Measurements from ENCODE around the gene DYNC1I2.
"Not testable (repeated sequence)": the region's sequence is repeated elsewhere in the genome, so short reads cannot be mapped to it uniquely, and the experiment has no call there.

Gene DYNC1I2

DNA sequence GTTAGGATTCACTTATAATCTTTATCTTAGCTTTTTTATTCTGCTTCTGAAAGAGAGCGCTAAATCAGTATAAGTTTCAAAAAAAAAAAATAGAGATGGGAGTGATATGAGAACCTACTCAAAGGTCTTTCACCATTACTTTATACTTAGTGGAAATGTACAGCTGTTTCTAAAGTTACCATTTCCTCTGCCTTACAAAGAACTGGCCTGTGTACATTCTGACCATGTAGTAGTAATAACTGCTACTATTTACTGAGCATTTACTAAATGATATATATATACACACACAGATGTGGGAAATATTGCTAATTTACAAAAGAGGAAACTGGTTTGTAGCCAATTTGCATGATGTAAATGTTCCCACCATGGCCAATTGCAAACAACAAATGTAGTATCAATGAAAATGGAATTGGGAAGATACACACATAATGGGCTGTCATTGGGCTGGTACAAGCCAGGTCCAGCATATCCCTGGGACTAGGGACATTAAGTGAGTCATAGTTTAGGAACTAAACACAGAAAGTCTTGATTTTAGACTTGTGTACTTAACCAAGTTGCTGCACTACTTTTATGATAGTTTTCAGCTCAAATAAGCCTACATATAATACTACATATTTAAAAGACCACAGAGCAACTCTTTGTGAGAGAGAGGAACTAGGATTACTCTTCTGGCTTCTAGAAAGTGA is 67.1 kb downstream of the DYNC1I2 start:
- H3K27ac ChIP-seq: no peak overlapping the region
- no peak for TF ChIP-seq ZFX (IDR thresholded peaks at IDR 0.05; ENCODE audit: borderline replicate concordance)
- TF ChIP-seq, protein P1, sequence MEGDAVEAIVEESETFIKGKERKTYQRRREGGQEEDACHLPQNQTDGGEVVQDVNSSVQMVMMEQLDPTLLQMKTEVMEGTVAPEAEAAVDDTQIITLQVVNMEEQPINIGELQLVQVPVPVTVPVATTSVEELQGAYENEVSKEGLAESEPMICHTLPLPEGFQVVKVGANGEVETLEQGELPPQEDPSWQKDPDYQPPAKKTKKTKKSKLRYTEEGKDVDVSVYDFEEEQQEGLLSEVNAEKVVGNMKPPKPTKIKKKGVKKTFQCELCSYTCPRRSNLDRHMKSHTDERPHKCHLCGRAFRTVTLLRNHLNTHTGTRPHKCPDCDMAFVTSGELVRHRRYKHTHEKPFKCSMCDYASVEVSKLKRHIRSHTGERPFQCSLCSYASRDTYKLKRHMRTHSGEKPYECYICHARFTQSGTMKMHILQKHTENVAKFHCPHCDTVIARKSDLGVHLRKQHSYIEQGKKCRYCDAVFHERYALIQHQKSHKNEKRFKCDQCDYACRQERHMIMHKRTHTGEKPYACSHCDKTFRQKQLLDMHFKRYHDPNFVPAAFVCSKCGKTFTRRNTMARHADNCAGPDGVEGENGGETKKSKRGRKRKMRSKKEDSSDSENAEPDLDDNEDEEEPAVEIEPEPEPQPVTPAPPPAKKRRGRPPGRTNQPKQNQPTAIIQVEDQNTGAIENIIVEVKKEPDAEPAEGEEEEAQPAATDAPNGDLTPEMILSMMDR (IDR thresholded peaks at IDR 0.05): no peak

DNA sequence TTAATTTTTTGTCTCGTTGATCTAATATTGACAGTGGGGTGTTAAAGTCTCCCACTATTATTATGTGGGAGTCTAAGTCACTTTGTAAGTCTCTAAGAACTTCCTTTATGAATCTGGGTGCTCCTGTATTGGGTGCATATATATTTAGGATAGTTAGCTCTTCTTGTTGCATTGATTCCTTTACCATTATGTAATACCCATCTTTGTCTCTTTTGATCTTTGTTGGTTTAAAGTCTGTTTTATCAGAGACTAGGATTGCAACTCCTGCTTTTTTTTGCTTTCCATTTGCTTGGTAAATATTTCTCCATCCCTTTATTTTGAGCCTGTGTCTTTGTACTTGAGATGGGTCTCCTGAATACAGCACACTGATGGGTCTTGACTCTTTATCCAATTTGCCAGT is 71.5 kb downstream of the DYNC1I2 start:
- H3K27ac ChIP-seq: not testable (repeated sequence)

DNA sequence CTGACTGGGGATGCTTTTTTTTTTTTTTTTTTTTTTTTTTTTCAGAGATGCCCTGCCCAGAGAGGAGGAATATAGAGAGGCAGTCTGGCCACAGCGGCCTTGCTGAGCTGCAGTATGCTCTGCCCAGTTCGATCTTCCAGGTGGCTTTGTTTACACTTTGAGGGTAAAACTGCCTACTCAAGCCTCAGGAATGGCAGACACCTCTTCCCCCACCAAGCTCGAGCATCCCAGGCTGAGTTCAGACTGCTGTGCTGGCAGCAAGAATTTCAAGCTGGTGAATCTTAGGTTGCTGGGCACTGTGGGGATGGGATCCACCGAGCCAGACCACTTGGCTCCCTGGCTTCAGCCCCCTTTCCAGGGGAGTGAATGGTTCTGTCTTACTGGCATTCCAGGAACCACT is 73.9 kb downstream of the DYNC1I2 start:
- H3K27ac ChIP-seq: not testable (repeated sequence)

DNA sequence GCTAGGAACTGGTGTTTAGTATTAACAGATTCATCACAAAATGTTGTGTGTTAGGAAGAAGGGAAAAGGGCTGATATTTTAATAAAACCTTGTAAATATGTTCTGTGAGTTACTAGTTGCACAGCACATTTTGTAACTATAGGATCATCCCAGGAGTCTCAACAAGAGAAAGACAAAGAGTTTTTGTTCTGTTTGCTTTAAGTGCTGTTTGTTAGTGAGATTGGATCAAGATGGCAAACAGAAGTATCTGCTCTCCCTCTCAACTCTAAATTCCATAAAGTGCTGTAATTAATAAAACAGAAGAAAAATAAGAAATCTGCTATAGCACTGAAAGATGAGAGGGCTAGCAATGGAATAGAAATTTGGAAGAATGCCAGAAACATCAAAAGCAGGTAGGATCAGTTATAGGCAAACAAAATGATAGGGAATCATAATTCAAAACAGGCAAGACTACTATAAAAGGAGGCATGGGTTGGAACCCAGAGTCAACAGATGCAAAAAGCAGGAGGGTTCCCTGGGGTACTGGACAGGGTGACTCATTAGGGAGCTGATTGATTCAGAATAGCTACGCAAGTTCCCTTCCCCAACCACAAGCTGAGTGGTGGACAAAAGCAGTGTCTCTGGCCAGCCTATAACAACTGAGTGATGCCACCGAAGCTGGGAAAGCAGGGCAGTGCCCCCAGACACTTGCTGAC is 75.8 kb downstream of the DYNC1I2 start:
- no peak overlapping the region for H3K27ac ChIP-seq

DNA sequence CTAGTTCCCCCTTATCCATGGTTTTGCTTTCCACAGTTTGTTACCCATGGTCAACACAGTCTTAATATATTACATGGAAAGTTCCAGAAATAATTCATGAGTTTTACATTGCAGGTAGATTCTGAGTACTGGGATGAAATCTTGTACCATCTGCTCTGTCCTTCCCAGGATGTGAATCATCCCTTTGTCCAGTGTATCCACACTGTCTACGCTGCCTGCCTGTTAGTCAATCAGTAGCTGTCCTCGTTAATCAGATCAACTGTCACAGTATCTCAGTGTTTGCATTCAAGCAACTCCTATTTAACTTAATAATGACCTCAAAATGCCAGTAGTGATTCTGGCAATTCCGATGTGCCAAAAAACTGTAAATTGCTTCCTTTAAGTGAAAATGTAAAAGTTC is 76.3 kb downstream of the DYNC1I2 start:
- TF ChIP-seq, protein P1 (IDR thresholded peaks at IDR 0.05): no peak
- no peak for TF ChIP-seq ZFX (IDR thresholded peaks at IDR 0.05; ENCODE audit: borderline replicate concordance)
- no peak overlapping the region for H3K27ac ChIP-seq

More for the DNA sequence above, 75.8 kb downstream of the DYNC1I2 start:
- TF ChIP-seq, protein P1 (IDR thresholded peaks at IDR 0.05): no peak
- no peak for TF ChIP-seq ZFX (IDR thresholded peaks at IDR 0.05; ENCODE audit: borderline replicate concordance)

DNA sequence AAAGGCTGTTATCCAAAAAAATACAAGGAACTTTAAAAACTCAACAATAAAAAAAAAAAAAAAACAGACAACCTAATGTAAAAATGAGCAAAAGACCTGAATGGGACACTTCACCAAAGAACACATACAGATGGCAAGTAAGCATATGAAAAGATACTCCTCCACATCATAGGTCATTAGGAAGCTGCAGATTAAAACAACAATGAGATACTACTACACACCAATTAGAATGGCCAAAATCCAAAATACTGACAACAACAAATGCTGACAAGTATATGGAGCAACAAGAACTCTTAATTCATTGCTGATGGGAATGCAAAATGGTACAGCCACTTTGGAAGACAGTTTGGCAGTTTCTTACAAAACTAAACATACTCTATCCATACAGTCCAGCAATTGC is 84.2 kb downstream of the DYNC1I2 start:
- TF ChIP-seq ZFX (IDR thresholded peaks at IDR 0.05; ENCODE audit: borderline replicate concordance): no peak
- TF ChIP-seq, protein P1 (IDR thresholded peaks at IDR 0.05): no peak
- H3K27ac ChIP-seq: no peak overlapping the region

DNA sequence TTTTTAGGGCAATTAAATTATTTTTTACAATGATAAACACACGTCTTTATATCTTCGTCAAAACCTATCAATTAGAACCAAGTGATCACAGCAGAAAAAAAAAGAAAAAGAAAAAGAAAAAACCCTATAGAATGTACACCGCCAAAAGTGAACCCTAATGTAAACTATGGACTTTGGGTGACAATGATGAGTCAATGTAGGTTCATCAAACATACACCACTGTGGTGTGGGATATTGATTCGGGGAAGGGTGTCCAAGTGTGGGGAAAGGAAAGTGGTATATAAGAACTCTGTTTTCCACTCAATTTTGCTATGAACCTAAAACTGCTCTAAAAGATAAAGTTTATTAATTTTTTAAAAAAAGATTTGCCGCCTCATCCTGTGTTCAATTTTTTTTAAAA is 85.1 kb downstream of the DYNC1I2 start:
- H3K27ac ChIP-seq: no peak overlapping the region
- TF ChIP-seq, protein P1 (IDR thresholded peaks at IDR 0.05): no peak
- no peak for TF ChIP-seq ZFX (IDR thresholded peaks at IDR 0.05; ENCODE audit: borderline replicate concordance)

DNA sequence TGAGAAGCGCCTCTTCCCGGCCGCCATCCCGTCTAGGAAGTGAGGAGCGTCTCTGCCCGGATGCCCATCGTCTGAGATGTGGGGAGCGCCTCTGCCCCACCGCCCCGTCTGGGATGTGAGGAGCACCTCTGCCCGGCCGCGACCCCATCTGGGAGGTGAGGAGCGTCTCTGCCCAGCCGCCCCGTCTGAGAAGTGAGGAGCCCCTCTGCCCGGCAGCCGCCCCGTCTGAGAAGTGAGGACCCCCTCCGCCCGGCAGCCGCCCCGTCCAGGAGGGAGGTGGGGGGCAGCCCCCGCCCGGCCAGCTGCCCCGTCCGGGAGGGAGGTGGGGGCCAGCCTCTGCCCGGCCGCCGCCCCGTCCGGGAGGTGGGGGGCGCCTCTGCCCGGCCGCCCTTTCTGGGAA is 87.3 kb downstream of the DYNC1I2 start:
- not testable (repeated sequence) for H3K27ac ChIP-seq

DNA sequence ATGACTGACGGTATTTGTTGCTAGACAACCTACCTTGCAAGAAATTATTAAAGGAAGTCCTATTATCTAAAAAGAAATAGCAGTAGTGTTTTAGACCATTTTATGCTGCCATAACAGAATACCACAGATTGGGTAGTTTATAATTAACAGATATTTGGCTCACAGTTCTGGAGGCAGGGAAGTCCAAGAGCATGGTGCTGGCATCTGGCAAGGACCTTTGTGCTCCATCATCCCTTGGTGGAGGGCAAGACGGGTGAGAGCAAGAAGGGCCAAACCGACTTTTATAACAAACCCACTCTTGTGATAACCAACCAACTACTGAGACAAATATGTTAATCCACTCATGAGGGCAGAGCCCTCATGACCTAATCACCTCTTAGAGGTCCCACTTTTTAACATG is 91.2 kb downstream of the DYNC1I2 start:
- TF ChIP-seq, protein P1 (IDR thresholded peaks at IDR 0.05): no peak
- TF ChIP-seq ZFX (IDR thresholded peaks at IDR 0.05; ENCODE audit: borderline replicate concordance): no peak
- H3K27ac ChIP-seq: no peak overlapping the region

All from 22Rv1 (cell line).